H1 (cell line): ENCODE results near the gene DUOX1. TPM values are rescaled to one million over a fixed set of nuclear protein-coding genes. Genes with fewer than 3 reads are reported as not detected.

Experiments used
- CTCF ChIA-PET: fragments of 300-600 bp; sonication (Branson Sonifier 250); formaldehyde crosslinking; loops from one replicate; lab custom pipeline; 2021; ENCODE audit not compliant: partially characterized antibody; lab: Charles Lee
- POLR2A ChIA-PET: fragments of 300-600 bp; sonication (Branson Sonifier 250); formaldehyde crosslinking; loops from one replicate; lab custom pipeline; 2021; ENCODE audit warnings: inconsistent platforms; ENCODE audit not compliant: partially characterized antibody; lab: Charles Lee
- DNase-seq, 2 experiments: peaks; one replicate each; pipeline versions ENCODE4 v3.0.0 to v3.0.0-alpha.2; 2010 to 2022; ENCODE audit warnings: low spot score in 2 of 2, low read depth in 1 of 2, mixed read lengths in 1 of 2
- FAIRE-seq: peaks from 2 replicates; lab custom pipeline; 2011; peaks lifted over from hg19 to GRCh38; lab: Jason Lieb, UNC
- H2AFZ ChIP-seq: 2 replicates; pipeline ENCODE4 v1.8.1; 2012; ENCODE audit warnings: low read length, inconsistent platforms
- H2AK5ac ChIP-seq: 2 replicates; pipeline ENCODE4 v1.6.1; 2013; ENCODE audit warnings: low read depth, low read length
- H2BK120ac ChIP-seq: replicated peaks from 2 replicates; pipeline ENCODE3; 2013; ENCODE audit warnings: low read depth, low read length, inconsistent platforms
- H2BK12ac ChIP-seq: 2 replicates; pipeline ENCODE4 v1.6.1; 2013; ENCODE audit warnings: low read depth, low read length
- H2BK15ac ChIP-seq: 2 replicates; pipeline ENCODE4 v1.6.1; 2013; ENCODE audit warnings: low read length
- H2BK20ac ChIP-seq: 2 replicates; pipeline ENCODE4 v1.6.1; 2013; ENCODE audit warnings: low read length
- H2BK5ac ChIP-seq: 2 replicates; pipeline ENCODE4 v1.6.1; 2013; ENCODE audit warnings: low read depth, low read length
- H3K14ac ChIP-seq: 2 replicates; pipeline ENCODE4 v1.6.1; 2013; ENCODE audit warnings: inconsistent platforms; ENCODE audit not compliant: insufficient read length
- H3K18ac ChIP-seq: 2 replicates; pipeline ENCODE4 v1.6.1; 2013; ENCODE audit warnings: low read length; ENCODE audit errors: extremely low read depth
- H3K23ac ChIP-seq: 2 replicates; pipeline ENCODE4 v1.6.1; 2013; ENCODE audit warnings: inconsistent platforms; ENCODE audit not compliant: insufficient read length
- H3K23me2 ChIP-seq: 2 replicates; pipeline ENCODE4 v1.6.1; 2013; ENCODE audit warnings: low read depth, low read length
- H3K27ac ChIP-seq: 2 replicates; pipeline ENCODE4 v1.6.1; 2011; ENCODE audit warnings: low read depth, low read length, inconsistent platforms
- H3K27me3 ChIP-seq, 4 experiments: replicated peaks in 1 of 4; 1 replicate in 1 of 4; 2 replicates in 3 of 4; pipeline versions ENCODE4 v1.6.1 to v1.8.1; 2011 to 2013; ENCODE audit warnings: low read length in 3 of 4, mild to moderate bottlenecking in 3 of 4, inconsistent platforms in 2 of 4, mixed read lengths in 2 of 4, moderate library complexity in 1 of 4; ENCODE audit not compliant: control insufficient read depth in 3 of 4, insufficient read depth in 3 of 4; ENCODE audit errors: extremely low read depth in 1 of 4
- H3K36me3 ChIP-seq, 4 experiments: 2 replicates each; pipeline versions ENCODE4 v1.6.1 to v1.8.1; 2011 to 2013; ENCODE audit warnings: mild to moderate bottlenecking in 4 of 4, low read length in 3 of 4, moderate library complexity in 2 of 4, control low read depth in 1 of 4, inconsistent platforms in 1 of 4; ENCODE audit not compliant: insufficient read depth in 4 of 4, control insufficient read depth in 2 of 4
- H3K4ac ChIP-seq: replicated peaks from 2 replicates; pipeline ENCODE3; 2013; ENCODE audit warnings: low read length, low read depth, mixed read lengths, inconsistent platforms; ENCODE audit not compliant: insufficient read length
- H3K4me1 ChIP-seq, 4 experiments: replicated peaks in 1 of 4; 1 replicate in 1 of 4; 2 replicates in 3 of 4; pipeline versions ENCODE4 v1.6.1 to v1.8.1; 2011 to 2013; ENCODE audit warnings: low read length in 3 of 4, inconsistent platforms in 2 of 4, mixed read lengths in 1 of 4; ENCODE audit not compliant: insufficient read depth in 4 of 4, control insufficient read depth in 3 of 4
- H3K4me2 ChIP-seq, 2 experiments: 2 replicates each; pipeline versions ENCODE4 v1.6.1 to v1.8.1; 2011 to 2013; ENCODE audit warnings: low read depth in 2 of 2, low read length in 2 of 2, control low read depth in 1 of 2, inconsistent platforms in 1 of 2, mild to moderate bottlenecking in 1 of 2; ENCODE audit not compliant: insufficient read depth in 1 of 2
- H3K4me3 ChIP-seq, 4 experiments: fragments of 200-600, 300-600 bp in 1 of 4; sonication (generic), shearing (Covaris generic), sonication (Bioruptor Twin) in 1 of 4; 2 replicates each; pipeline versions ENCODE4 v1.5.1 to v1.8.1; 2011 to 2016; ENCODE audit warnings: low read length in 4 of 4, low read depth in 3 of 4, control low read depth in 2 of 4, inconsistent platforms in 2 of 4, mild to moderate bottlenecking in 2 of 4, mixed read lengths in 1 of 4, moderate library complexity in 1 of 4; ENCODE audit not compliant: insufficient read depth in 2 of 4; ENCODE audit errors: extremely low read depth in 1 of 4
- H3K56ac ChIP-seq: replicated peaks from 2 replicates; pipeline ENCODE3; 2013; ENCODE audit warnings: low read depth, mild to moderate bottlenecking, mixed read lengths, low read length, inconsistent platforms; ENCODE audit not compliant: insufficient read length
- H3K79me1 ChIP-seq: 2 replicates; pipeline ENCODE4 v1.6.1; 2013; ENCODE audit warnings: low read depth, low read length, control low read depth
- H3K79me2 ChIP-seq, 2 experiments: 2 replicates each; pipeline versions ENCODE4 v1.6.1 to v1.8.1; 2012 to 2013; ENCODE audit warnings: low read length in 2 of 2, mild to moderate bottlenecking in 2 of 2, inconsistent platforms in 1 of 2; ENCODE audit not compliant: insufficient read depth in 2 of 2, control insufficient read depth in 1 of 2
- H3K9ac ChIP-seq, 4 experiments: replicated peaks in 1 of 4; 1 replicate in 1 of 4; 2 replicates in 3 of 4; pipeline versions ENCODE4 v1.6.1 to v1.8.1; 2011 to 2013; ENCODE audit warnings: low read depth in 3 of 4, low read length in 3 of 4, control low read depth in 2 of 4, mild to moderate bottlenecking in 2 of 4, moderate library complexity in 2 of 4, inconsistent platforms in 1 of 4; ENCODE audit errors: extremely low read depth in 1 of 4
- H3K9me3 ChIP-seq, 2 experiments: 2 replicates each; pipeline versions ENCODE4 v1.6.1 to v1.8.1; 2012 to 2013; ENCODE audit warnings: mild to moderate bottlenecking in 2 of 2, moderate library complexity in 2 of 2, control low read depth in 1 of 2, inconsistent platforms in 1 of 2, low read depth in 1 of 2, low read length in 1 of 2, mixed read lengths in 1 of 2; ENCODE audit not compliant: insufficient read depth in 2 of 2
- H4K20me1 ChIP-seq, 2 experiments: replicated peaks in 1 of 2; 2 replicates each; pipeline versions ENCODE3 to v1.8.1; 2011 to 2013; ENCODE audit warnings: inconsistent platforms in 2 of 2, low read length in 2 of 2, mild to moderate bottlenecking in 1 of 2; ENCODE audit not compliant: insufficient read depth in 2 of 2, control insufficient read depth in 1 of 2
- H4K5ac ChIP-seq: 2 replicates; pipeline ENCODE4 v1.6.1; 2013; ENCODE audit warnings: low read length, low read depth, mixed read lengths, inconsistent platforms; ENCODE audit not compliant: insufficient read length
- H4K8ac ChIP-seq: 2 replicates; pipeline ENCODE4 v1.8.0; 2013; ENCODE audit warnings: mild to moderate bottlenecking, moderate library complexity, low read length, inconsistent platforms; ENCODE audit not compliant: insufficient read depth; ENCODE audit errors: extremely low read depth
- H4K91ac ChIP-seq: replicated peaks from 2 replicates; pipeline ENCODE3; 2013; ENCODE audit warnings: low read length, mixed read lengths, inconsistent platforms; ENCODE audit not compliant: insufficient read length
- MAFK ChIP-seq: IDR thresholded peaks from 2 replicates; pipeline ENCODE4 v1.6.1; 2012; ENCODE audit warnings: low read depth, mild to moderate bottlenecking, improper control_type of control experiment, low read length
- PHF8 ChIP-seq: fragments of 200-600 bp; sonication (generic); conservative IDR thresholded peaks from 2 replicates; pipeline ENCODE4 v1.7.1; 2012; ENCODE audit warnings: low read depth, mild to moderate bottlenecking, inconsistent platforms, low read length, moderate library complexity
- POU5F1 ChIP-seq: IDR thresholded peaks from 2 replicates; pipeline ENCODE4 v1.6.1; 2011; ENCODE audit warnings: low read depth, mild to moderate bottlenecking, low read length, moderate library complexity
- RNF2 ChIP-seq: fragments of 200-900, 300-1000 bp; sonication (generic); IDR thresholded peaks from 2 replicates; pipeline ENCODE4 v1.7.1; 2016; ENCODE audit warnings: borderline replicate concordance, low read depth, mild to moderate bottlenecking, antibody characterized with exemption, low read length; ENCODE audit not compliant: poor library complexity, severe bottlenecking; ENCODE audit errors: missing control alignments
- SIX5 ChIP-seq: IDR thresholded peaks from 2 replicates; pipeline ENCODE4 v1.6.1; 2011; ENCODE audit warnings: mild to moderate bottlenecking, low read depth, low read length
- TAF1 ChIP-seq: IDR thresholded peaks from 2 replicates; pipeline ENCODE4 v1.6.1; 2011; ENCODE audit warnings: mild to moderate bottlenecking, low read depth, low read length
- TBP ChIP-seq: IDR thresholded peaks from 2 replicates; pipeline ENCODE4 v1.6.1; 2011; ENCODE audit warnings: low read depth, low read length, improper control_type of control experiment
- WGBS, 2 experiments: shearing (Covaris generic) in 1 of 2; methylation state at CpG; one replicate each; pipeline versions ENCODE4 v1.1.6 to v1.1.7; 2013 to 2015; ENCODE audit warnings: low lambda C conversion rate in 2 of 2, mixed read lengths in 2 of 2, inconsistent platforms in 1 of 2, low coverage in 1 of 2, missing lambda C conversion rate in 1 of 2; ENCODE audit not compliant: insufficient replicate concordance in 2 of 2, insufficient coverage in 1 of 2, insufficient read length in 1 of 2; ENCODE audit errors: extremely low coverage in 1 of 2, missing lambda C conversion rate in 1 of 2; 5-methylcytosine and 5-hydroxymethylcytosine counted together
- polyA plus RNA-seq, 7 experiments: library from polyadenylated mRNA; depleted of rRNA in 3 of 7; stranded (reverse) in 5 of 7; unstranded in 2 of 7; fragments of >200 nt in 5 of 7; fragments of 200-250 nt in 2 of 7; gene quantifications; 1 replicate in 5 of 7; 2 replicates in 1 of 7; 4 replicates in 1 of 7; pipeline versions ENCODE4 v1.2.1 to v1.2.3, GENCODE V29; 2011 to 2013; ENCODE audit warnings: missing spikeins in 2 of 7, mixed read lengths in 2 of 7
- total RNA-seq: library from RNA; stranded (reverse); fragmentation: NEBNext Ultra II Directional; extraction: Animal tissue kit (Norgen Biotek cat#: 25700); gene quantifications from 2 replicates; pipeline ENCODE4 v1.2.1, GENCODE V29; 2021

Gene DUOX1
- total and polyA plus RNA-seq, 2 of the 8 experiments (the other 6 are each of a cell fraction or from before 2014, with no cell fraction given) = 0.84 to 1.4 TPM

DNA sequence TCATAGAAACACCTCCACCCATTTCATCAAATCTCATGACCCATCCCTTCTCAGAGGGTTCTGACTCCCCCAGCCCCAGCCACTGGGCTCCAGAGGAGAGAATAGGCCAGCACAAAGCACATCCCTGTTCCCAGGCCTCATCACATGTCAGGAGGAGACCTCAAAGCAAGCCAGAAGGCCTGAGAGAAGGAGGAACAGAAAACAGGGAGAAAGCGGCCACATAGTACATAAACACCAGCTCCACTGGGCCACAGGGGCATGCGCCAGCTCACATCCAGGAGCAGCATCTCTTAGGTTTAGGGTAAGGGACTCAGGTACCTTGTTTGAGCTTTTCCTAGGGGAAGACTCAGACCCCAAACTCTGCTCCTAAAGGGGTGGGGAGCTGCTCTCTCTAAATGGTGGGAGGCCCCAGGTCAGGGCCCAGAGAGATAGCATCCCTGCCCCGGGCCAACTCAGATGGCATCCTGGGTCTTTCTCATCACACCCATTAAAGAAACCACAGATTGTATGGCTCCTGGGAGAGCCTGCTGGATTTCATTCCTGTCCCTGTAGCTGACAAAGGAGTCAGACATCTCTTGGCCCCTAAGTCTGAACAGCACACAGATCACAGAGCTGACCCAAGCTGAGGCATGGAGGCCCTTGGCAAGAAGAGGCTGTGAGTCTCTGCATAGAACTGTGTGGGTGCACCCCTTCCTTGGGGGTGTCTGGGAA, 55.4 kb downstream of the DUOX1 start:
- Histone ChIP-seq H3K79me1 (peaks cover 12% of the 10 kb centered on the region), H2BK5ac (no peak overlapping the region), H2BK12ac (0 out of 2 replicates have a peak overlapping the region, but pooled peaks have one; percentile 7), H3K18ac (no peak overlapping the region), H3K14ac (no peak overlapping the region), H2AK5ac (no peak overlapping the region; the same call in 1 of the 2 replicates), H3K56ac (no peak overlapping the region), H3K4me2 (peak overlapping the region in 1 of 2 experiments; percentile 86; a peak in 2 of 4 replicates), H3K9me3 (no peaks in the 10 kb centered on the region), H4K20me1 (peaks cover 3 to 33% of the 10 kb centered on the region in 2 experiments), H4K91ac (no peak overlapping the region), H4K5ac (no peak overlapping the region), H3K36me3 (no peaks in the 10 kb centered on the region), H3K4me1 (peaks cover 5 to 33% (median 21%) of the 10 kb centered on the region in 4 experiments), H3K23ac (no peak overlapping the region), H3K4ac (no peak overlapping the region), H2AFZ (no peak overlapping the region)
- ChIA-PET CTCF (interaction anchor here (0.6 to 41.8 kb wide), 4 partner anchors 9 to 261 kb away, joined by 3 to 1117 read pairs (median 560); partner anchors contain the start of gene SHF), POLR2A (interaction anchor here (0.6 to 6.4 kb wide), 6 partner anchors 9 to 227 kb away, joined by 3 to 55 read pairs (median 10); no protein-coding TSS in a partner anchor)
- no peak for FAIRE-seq
- TF ChIP-seq MAFK (no peak), POU5F1 (no peak), SIX5 (no peak), PHF8 (no peak), TBP (no peak), TAF1 (no peak), RNF2 (no peak)
- TF ChIP-seq, all 59 proteins: peak for 0
- Histone ChIP-seq H2BK15ac (peak overlapping the region; percentile 88; the same call in 1 of the 2 replicates), H2BK120ac (no peak overlapping the region), H3K27ac (no peak overlapping the region), H4K8ac (peak overlapping the region; percentile 41; the same call in 1 of the 2 replicates), H3K79me2 (peaks cover 8 to 58% of the 10 kb centered on the region in 2 experiments; a peak in 3 of 4 replicates), H3K27me3 (peaks cover 0 to 17% (median 13%) of the 10 kb centered on the region in 4 experiments; a peak in 6 of 7 replicates), H3K4me3 (no peak overlapping the region), H3K23me2 (peaks cover 14% of the 10 kb centered on the region; the same call in 1 of the 2 replicates), H3K9ac (no peak overlapping the region), H2BK20ac (no peak overlapping the region)
- WGBS, 2 experiments = 88% methylated on average over 3 of the region's 3 CpGs; no CpG with 5 or more reads in 1 of the 2 experiments
- no peak for DNase-seq
